HCT116 (cell line): ENCODE measurements around the gene LGI1. TPM values are rescaled to one million over a fixed set of nuclear protein-coding genes. Genes with fewer than 3 reads are reported as not detected.

Source experiments
- ATAC-seq: fragments of 200-7000 bp; cut with Tn5 transposase; 2 replicates; pipeline ENCODE4 v1.9.1; 2020; ENCODE audit warnings: mild to moderate bottlenecking, moderate library complexity
- BruUV-seq: library from RNA; stranded (reverse); fragments of 400-500 nt; replicated peaks from 2 replicates; lab custom pipeline; 2021; lab: Mats Ljungman, UMichigan
- CTCF ChIA-PET: fragments of 300-600 bp; sonication (Branson Sonifier 250); formaldehyde crosslinking; loops from one replicate; lab custom pipeline; 2021; ENCODE audit warnings: antibody characterized with exemption; lab: Charles Lee
- POLR2A ChIA-PET: fragments of 300-600, 350-600 bp; sonication (Branson Sonifier 250); formaldehyde crosslinking; loops from one replicate; lab custom pipeline; 2021; ENCODE audit warnings: antibody characterized with exemption; lab: Charles Lee
- RAD21 ChIA-PET, 2 experiments: fragments of 300-600 bp; sonication (Branson Sonifier 250); formaldehyde crosslinking; loops; one replicate each; lab custom pipeline; 2023; ENCODE audit warnings: low total read pairs in 2 of 2; ENCODE audit not compliant: uncharacterized antibody in 2 of 2, unreplicated experiment in 2 of 2, low non-redundant PET in 1 of 2; lab: Charles Lee
- DNase-seq: peaks from one replicate; pipeline ENCODE4 v3.0.0-alpha.2; 2010; ENCODE audit warnings: low read depth, low spot score
- H2AFZ ChIP-seq: fragments of 200-600 bp; shearing (Covaris generic), sonication (generic); 2 replicates; pipeline ENCODE4 v1.6.1; 2017; ENCODE audit warnings: low read depth, mixed run types, mixed read lengths, antibody characterized with exemption, low read length; ENCODE audit not compliant: poor library complexity, severe bottlenecking
- H3K27ac ChIP-seq: 2 replicates; pipeline ENCODE4 v1.5.1; 2012; ENCODE audit warnings: low read depth, low read length
- H3K27me3 ChIP-seq: fragments of 200-600 bp; sonication (generic); 2 replicates; pipeline ENCODE4 v1.6.1; 2016; ENCODE audit warnings: mixed run types, low read length, mixed read lengths; ENCODE audit not compliant: insufficient read depth
- H3K36me3 ChIP-seq, 2 experiments: fragments of 200-500 bp in 1 of 2; fragments of 200-600 bp in 1 of 2; sonication (Bioruptor generic) in 1 of 2; sonication (generic) in 1 of 2; 2 replicates each; pipeline versions ENCODE4 v1.5.1 to v1.6.1; 2014 to 2016; ENCODE audit warnings: low read length in 2 of 2, inconsistent platforms in 1 of 2, mixed read lengths in 1 of 2, mixed run types in 1 of 2; ENCODE audit not compliant: insufficient read depth in 2 of 2, control insufficient read depth in 1 of 2
- H3K4me1 ChIP-seq, 2 experiments: fragments of 200-600 bp in 1 of 2; sonication (generic) in 1 of 2; 2 replicates each; pipeline versions ENCODE4 v1.5.1 to v1.6.1; 2012 to 2017; ENCODE audit warnings: low read length in 2 of 2, inconsistent platforms in 1 of 2, mild to moderate bottlenecking in 1 of 2, mixed read lengths in 1 of 2, mixed run types in 1 of 2, moderate library complexity in 1 of 2; ENCODE audit not compliant: insufficient read depth in 2 of 2, control insufficient read depth in 1 of 2
- H3K4me2 ChIP-seq: fragments of 200-600 bp; sonication (generic); 2 replicates; pipeline ENCODE4 v1.6.1; 2017; ENCODE audit warnings: mixed run types, low read length, mixed read lengths
- H3K4me3 ChIP-seq, 2 experiments: fragments of 200-600 bp in 1 of 2; sonication (generic) in 1 of 2; replicated peaks in 1 of 2; 2 replicates each; pipeline ENCODE4 v1.5.1; 2011 to 2016; ENCODE audit warnings: low read length in 2 of 2, control low read depth in 1 of 2, low read depth in 1 of 2, mild to moderate bottlenecking in 1 of 2, mixed read lengths in 1 of 2, mixed run types in 1 of 2
- H3K79me2 ChIP-seq: fragments of 200-600 bp; sonication (generic); 2 replicates; pipeline ENCODE4 v1.6.1; 2017; ENCODE audit warnings: mild to moderate bottlenecking, mixed run types, low read length, moderate library complexity, mixed read lengths; ENCODE audit not compliant: insufficient read depth
- H3K9ac ChIP-seq: fragments of 200-600 bp; sonication (generic); 2 replicates; pipeline ENCODE4 v1.6.1; 2016; ENCODE audit warnings: low read length, mixed read lengths
- H3K9me2 ChIP-seq: fragments of 200-600 bp; sonication (generic), shearing (Covaris generic); 2 replicates; pipeline ENCODE4 v1.6.1; 2017; ENCODE audit warnings: mixed run types, mild to moderate bottlenecking, moderate library complexity; ENCODE audit not compliant: insufficient read depth
- H3K9me3 ChIP-seq, 2 experiments: fragments of 200-500 bp in 1 of 2; fragments of 200-600 bp in 1 of 2; sonication (Bioruptor generic) in 1 of 2; sonication (generic) in 1 of 2; 2 replicates each; pipeline ENCODE4 v1.6.1; 2014 to 2017; ENCODE audit warnings: low read length in 2 of 2, mixed read lengths in 2 of 2, inconsistent platforms in 1 of 2, low read depth in 1 of 2, mild to moderate bottlenecking in 1 of 2, mixed run types in 1 of 2, moderate library complexity in 1 of 2; ENCODE audit not compliant: control insufficient read depth in 1 of 2, insufficient read depth in 1 of 2
- H4K20me1 ChIP-seq: fragments of 200-600 bp; sonication (generic), shearing (Covaris generic); 2 replicates; pipeline ENCODE4 v1.6.1; 2017; ENCODE audit warnings: mixed run types, mild to moderate bottlenecking, moderate library complexity; ENCODE audit not compliant: insufficient read depth
- EZH2 ChIP-seq: fragments of 200-600 bp; sonication (generic); IDR thresholded peaks from 2 replicates; pipeline ENCODE4 v1.6.1; 2017; ENCODE audit warnings: antibody characterized with exemption, mixed run types
- POLR2A ChIP-seq: IDR thresholded peaks from 2 replicates; pipeline ENCODE4 v1.7.0; 2011; ENCODE audit warnings: borderline replicate concordance; ENCODE audit not compliant: insufficient read depth, insufficient read length; ENCODE audit errors: extremely low read depth
- SP1 ChIP-seq: IDR thresholded peaks from 2 replicates; pipeline ENCODE4 v1.6.1; 2012; ENCODE audit warnings: low read depth
- SRF ChIP-seq: IDR thresholded peaks from 2 replicates; pipeline ENCODE4 v1.6.1; 2012; ENCODE audit warnings: low read depth
- YY1 ChIP-seq: IDR thresholded peaks from 2 replicates; pipeline ENCODE4 v1.6.1; 2011; ENCODE audit warnings: low read length, low read depth, moderate library complexity, mild to moderate bottlenecking; ENCODE audit not compliant: insufficient replicate concordance; ENCODE audit errors: extremely low read depth
- intact Hi-C: fragments of 100-400 bp; cut with micrococcal nuclease; formaldehyde crosslinking; loops from 2 replicates; pipeline ENCODE4 v1.10.0; 2022
- total RNA-seq: library from RNA; stranded (reverse); gene quantifications from one replicate; pipeline ENCODE4 v1.2.1, GENCODE V29; 2021; ENCODE audit not compliant: unreplicated experiment
- TF ChIP-seq, protein P1 (sequence below), 3 experiments: fragments of 200-600 bp in 1 of 3; sonication (generic) in 1 of 3; IDR thresholded peaks in 2 of 3; conservative IDR thresholded peaks in 1 of 3; 2 replicates each; pipeline ENCODE4 v1.5.1; 2012 to 2017; ENCODE audit warnings: low read depth in 2 of 3, low read length in 2 of 3, antibody characterized with exemption in 1 of 3, borderline replicate concordance in 1 of 3, control low read depth in 1 of 3, mild to moderate bottlenecking in 1 of 3, mixed read lengths in 1 of 3, mixed run types in 1 of 3, moderate library complexity in 1 of 3; ENCODE audit not compliant: insufficient read depth in 1 of 3
- TF ChIP-seq, protein P2 (sequence below): IDR thresholded peaks from 2 replicates; pipeline ENCODE4 v1.6.1; 2012

LGI1 gene
- total RNA-seq, 1 experiment from 2014 or later: not detected

DNA sequence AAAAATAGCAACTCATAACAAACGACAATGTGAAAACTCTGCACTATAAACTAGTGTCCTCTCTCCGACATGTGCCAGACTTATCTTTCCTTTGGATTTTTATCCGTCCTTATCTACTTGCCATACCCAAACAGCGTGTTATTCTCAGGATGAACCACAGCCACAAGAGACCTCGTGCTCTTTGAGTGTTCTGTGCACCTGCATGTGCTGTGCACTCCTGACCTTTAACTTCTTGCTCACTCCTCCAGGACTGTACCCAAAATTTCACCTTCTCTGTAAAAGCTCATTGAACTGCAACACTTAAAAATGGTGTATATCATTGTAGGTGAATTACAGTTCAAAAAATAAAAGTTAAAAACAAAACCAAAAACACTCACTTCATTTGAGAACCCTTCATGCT, 78.0 kb downstream of the LGI1 start:
- intact Hi-C loops: no loop called here
- Histone ChIP-seq H3K27ac (no peak overlapping the region), H3K9me2 (no peaks in the 10 kb centered on the region), H4K20me1 (no peaks in the 10 kb centered on the region), H3K4me1 (no peaks in the 10 kb centered on the region), H3K9me3 (no peaks in the 10 kb centered on the region), H3K4me3 (no peak overlapping the region), H3K79me2 (no peaks in the 10 kb centered on the region), H2AFZ (no peak overlapping the region), H3K9ac (no peak overlapping the region), H3K36me3 (no peaks in the 10 kb centered on the region)
- no TSS peak for BruUV-seq
- CTCF ChIA-PET: no interaction called here
- TF ChIP-seq, protein P1, sequence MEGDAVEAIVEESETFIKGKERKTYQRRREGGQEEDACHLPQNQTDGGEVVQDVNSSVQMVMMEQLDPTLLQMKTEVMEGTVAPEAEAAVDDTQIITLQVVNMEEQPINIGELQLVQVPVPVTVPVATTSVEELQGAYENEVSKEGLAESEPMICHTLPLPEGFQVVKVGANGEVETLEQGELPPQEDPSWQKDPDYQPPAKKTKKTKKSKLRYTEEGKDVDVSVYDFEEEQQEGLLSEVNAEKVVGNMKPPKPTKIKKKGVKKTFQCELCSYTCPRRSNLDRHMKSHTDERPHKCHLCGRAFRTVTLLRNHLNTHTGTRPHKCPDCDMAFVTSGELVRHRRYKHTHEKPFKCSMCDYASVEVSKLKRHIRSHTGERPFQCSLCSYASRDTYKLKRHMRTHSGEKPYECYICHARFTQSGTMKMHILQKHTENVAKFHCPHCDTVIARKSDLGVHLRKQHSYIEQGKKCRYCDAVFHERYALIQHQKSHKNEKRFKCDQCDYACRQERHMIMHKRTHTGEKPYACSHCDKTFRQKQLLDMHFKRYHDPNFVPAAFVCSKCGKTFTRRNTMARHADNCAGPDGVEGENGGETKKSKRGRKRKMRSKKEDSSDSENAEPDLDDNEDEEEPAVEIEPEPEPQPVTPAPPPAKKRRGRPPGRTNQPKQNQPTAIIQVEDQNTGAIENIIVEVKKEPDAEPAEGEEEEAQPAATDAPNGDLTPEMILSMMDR (IDR thresholded peaks at IDR 0.05 in 2 of 3, conservative IDR thresholded peaks at IDR 0.05 in 1 of 3; ENCODE audit: borderline replicate concordance in 1 of 3, insufficient read depth in 1 of 3, low read depth in 2 of 3, low read length in 2 of 3): no peak
- TF ChIP-seq, protein P2, sequence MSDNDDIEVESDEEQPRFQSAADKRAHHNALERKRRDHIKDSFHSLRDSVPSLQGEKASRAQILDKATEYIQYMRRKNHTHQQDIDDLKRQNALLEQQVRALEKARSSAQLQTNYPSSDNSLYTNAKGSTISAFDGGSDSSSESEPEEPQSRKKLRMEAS: no peak
- TF ChIP-seq YY1 (no peak), POLR2A (no peak), EZH2 (no peak), SRF (no peak)
- TF ChIP-seq, all 23 proteins: peak for 0
- ChIA-PET POLR2A (no interaction called here), RAD21 (no interaction called here)
- Histone ChIP-seq H3K4me2 (no peak overlapping the region), H3K27me3 (no peaks in the 10 kb centered on the region)
- ATAC-seq: no peak
- no peak for DNase-seq

DNA sequence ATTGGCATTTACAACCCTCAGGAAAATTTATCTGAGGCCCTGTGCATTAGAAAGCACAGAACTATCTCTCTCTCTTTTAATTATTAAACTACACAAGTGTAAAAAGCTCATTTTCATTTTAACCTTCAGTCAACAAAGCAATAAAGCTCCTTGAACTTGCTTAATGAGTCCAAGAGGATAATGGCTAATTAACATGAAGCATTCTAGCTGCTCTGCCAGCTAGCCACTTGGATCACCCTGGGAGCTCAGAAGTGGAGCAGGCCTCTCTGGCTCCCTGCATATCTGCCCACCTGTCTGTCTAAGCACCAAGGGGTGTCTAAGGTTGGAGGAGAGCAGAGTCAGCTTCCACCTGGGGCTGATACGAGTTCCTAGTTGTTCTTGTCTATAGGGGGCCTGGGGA, 80.1 kb downstream of the LGI1 start:
- ChIA-PET CTCF (no interaction called here), POLR2A (no interaction called here)
- intact Hi-C loops: no loop called here

More for the DNA sequence above, 80.1 kb downstream of the LGI1 start:
- H3K4me1 ChIP-seq: no peaks in the 10 kb centered on the region
- no peak overlapping the region for H2AFZ ChIP-seq
- no peak for TF ChIP-seq SP1
- TF ChIP-seq SRF: no peak
- no peaks in the 10 kb centered on the region for H3K36me3 ChIP-seq
- DNase-seq: no peak
- no TSS peak for BruUV-seq
- H3K27ac ChIP-seq: no peak overlapping the region
- no peak overlapping the region for H3K9ac ChIP-seq
- H3K4me3 ChIP-seq: no peak overlapping the region
- no peak for ATAC-seq
- H3K9me3 ChIP-seq: no peaks in the 10 kb centered on the region
- H3K4me2 ChIP-seq: no peak overlapping the region
- no peaks in the 10 kb centered on the region for H3K27me3 ChIP-seq
- no peaks in the 10 kb centered on the region for H3K9me2 ChIP-seq
- H3K79me2 ChIP-seq: no peaks in the 10 kb centered on the region
- RAD21 ChIA-PET: no interaction called here
- H4K20me1 ChIP-seq: no peaks in the 10 kb centered on the region
